Measurements from ENCODE around the gene CEP164. TPM values are rescaled to one million over a fixed set of nuclear protein-coding genes. Genes with fewer than 3 reads are reported as not detected.

The CEP164 gene
- total RNA-seq, 1 donor from 2014 or later = 21.6 TPM

DNA sequence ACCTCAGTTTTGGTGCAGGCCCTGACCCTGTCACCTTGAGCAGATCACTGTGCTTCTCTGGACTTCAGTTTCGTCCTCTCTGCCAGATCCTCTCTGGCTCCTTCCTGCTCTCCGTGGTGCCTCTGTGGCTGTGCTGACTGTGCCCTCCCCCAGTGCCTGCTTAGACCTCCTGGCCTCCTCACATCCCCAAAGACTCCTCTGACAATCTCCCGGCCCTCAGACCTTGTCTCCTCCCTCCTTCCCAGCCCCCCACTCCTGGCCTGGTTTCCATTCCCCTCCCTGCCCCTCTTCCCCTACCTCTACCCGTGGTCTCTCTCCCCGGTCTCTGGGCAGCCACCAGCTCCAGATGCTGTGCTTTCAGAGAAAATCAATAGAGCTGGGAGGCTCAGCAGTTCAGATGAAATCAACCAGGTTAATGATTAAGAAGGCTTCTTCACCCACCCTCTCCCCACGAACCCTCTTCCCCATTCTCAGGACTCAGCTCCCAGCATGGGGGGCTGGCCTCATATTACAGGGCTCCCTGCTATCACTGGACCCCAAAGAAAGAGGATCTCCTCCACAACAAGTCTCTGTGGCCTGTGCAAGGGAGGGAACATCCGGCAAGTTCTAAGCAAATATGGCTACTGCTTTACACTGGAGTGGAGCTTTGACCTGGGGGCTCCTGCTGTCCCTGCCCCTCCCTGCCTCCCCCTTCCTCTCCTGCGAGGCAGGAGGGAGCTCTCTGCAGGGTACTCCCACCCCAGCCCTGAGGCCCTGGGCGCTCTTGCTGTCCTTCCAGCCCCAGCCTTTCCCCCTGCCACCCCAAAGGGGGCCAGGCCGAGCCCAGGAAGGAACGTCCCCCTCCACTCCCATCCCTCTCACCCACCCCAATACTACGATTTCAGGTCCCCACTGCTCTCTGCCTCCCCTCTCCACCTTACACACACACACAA, 28.0 kb upstream of the CEP164 start:
- Histone ChIP-seq H3K27ac (peak overlapping the region; percentile 60), H3K9me3 (no peaks in the 10 kb centered on the region), H3K36me3 (peaks cover 0 to 6% of the 10 kb centered on the region in 2 donors), H3K4me1 (peaks cover 20% of the 10 kb centered on the region), H3K27me3 (no peaks in the 10 kb centered on the region), H3K4me3 (peak overlapping the region; percentile 27 to 29)
- intact Hi-C loops (cut with DNase I) = no loop called here
- no peak for TF ChIP-seq POLR2A (IDR thresholded peaks at IDR 0.05)
- TF ChIP-seq POLR2AphosphoS5 (IDR thresholded peaks at IDR 0.05; ENCODE audit: insufficient read depth in 1 of 2, low read depth in 1 of 2) = no peak
- TF ChIP-seq, protein P1, sequence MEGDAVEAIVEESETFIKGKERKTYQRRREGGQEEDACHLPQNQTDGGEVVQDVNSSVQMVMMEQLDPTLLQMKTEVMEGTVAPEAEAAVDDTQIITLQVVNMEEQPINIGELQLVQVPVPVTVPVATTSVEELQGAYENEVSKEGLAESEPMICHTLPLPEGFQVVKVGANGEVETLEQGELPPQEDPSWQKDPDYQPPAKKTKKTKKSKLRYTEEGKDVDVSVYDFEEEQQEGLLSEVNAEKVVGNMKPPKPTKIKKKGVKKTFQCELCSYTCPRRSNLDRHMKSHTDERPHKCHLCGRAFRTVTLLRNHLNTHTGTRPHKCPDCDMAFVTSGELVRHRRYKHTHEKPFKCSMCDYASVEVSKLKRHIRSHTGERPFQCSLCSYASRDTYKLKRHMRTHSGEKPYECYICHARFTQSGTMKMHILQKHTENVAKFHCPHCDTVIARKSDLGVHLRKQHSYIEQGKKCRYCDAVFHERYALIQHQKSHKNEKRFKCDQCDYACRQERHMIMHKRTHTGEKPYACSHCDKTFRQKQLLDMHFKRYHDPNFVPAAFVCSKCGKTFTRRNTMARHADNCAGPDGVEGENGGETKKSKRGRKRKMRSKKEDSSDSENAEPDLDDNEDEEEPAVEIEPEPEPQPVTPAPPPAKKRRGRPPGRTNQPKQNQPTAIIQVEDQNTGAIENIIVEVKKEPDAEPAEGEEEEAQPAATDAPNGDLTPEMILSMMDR (IDR thresholded peaks at IDR 0.05) = no peak
- no peak for DNase-seq (ENCODE audit: extremely low spot score in 2 of 2)

DNA sequence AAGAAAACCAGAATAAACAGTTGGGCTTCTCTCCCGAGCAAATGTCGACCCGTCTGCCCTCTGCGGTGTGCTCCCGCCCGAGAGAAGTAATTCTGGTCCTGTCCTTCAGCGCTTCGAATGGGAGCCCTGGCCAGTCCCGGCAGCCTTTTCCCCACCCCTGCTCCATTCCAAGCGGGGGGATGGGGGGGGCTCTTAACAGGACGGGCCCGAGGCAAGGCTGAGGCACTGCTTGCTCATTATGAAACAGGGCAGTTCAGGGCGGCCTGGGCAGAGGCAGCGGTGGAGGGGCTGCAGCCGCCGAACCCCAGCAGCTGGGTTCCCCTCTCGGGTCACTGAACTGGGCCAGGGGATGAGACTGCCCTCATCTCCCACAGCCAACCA, 27.4 kb upstream of the CEP164 start:
- peak overlapping the region; percentile 60 for H3K27ac ChIP-seq
- TF ChIP-seq, protein P1 (IDR thresholded peaks at IDR 0.05) = no peak
- TF ChIP-seq POLR2A (IDR thresholded peaks at IDR 0.05) = no peak
- peak in 1 of 2 donors; percentile 41 for TF ChIP-seq POLR2AphosphoS5 (IDR thresholded peaks at IDR 0.05; ENCODE audit: insufficient read depth in 1 of 2, low read depth in 1 of 2)
- H3K27me3 ChIP-seq = no peaks in the 10 kb centered on the region
- DNase-seq (ENCODE audit: extremely low spot score in 2 of 2) = no peak
- H3K4me3 ChIP-seq = peak overlapping the region; percentile 27 to 29
- peaks cover 0 to 1% of the 10 kb centered on the region in 2 donors for H3K36me3 ChIP-seq
- no peaks in the 10 kb centered on the region for H3K9me3 ChIP-seq
- H3K4me1 ChIP-seq = peaks cover 20% of the 10 kb centered on the region
- intact Hi-C loops (cut with DNase I) = no loop called here

DNA sequence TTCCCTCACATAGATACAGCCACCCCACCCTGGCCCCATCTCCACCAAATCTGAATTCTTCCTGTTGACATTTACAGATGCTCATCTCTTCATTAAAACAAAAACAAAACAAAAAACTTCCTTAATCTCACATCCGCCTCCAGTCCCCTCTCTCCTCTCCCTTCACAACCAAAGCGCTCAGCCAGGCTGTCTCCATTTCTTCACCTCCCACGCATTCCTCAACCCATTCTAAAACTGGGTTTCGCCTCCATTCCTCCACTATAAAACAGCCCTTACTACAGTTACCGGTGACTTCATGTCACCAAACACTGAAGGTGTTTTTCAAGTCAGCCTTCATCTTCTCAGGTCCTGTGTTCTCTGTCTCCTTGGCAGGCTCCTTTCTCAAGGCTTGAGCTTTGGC, 26.9 kb upstream of the CEP164 start:
- DNase-seq (ENCODE audit: extremely low spot score in 2 of 2) = no peak
- no peaks in the 10 kb centered on the region for H3K36me3 ChIP-seq
- H3K4me3 ChIP-seq = peak overlapping the region in 1 of 2 donors; percentile 27
- no peaks in the 10 kb centered on the region for H3K27me3 ChIP-seq
- H3K4me1 ChIP-seq = peaks cover 20% of the 10 kb centered on the region
- peak overlapping the region; percentile 33 for H3K27ac ChIP-seq
- intact Hi-C loops (cut with DNase I) = no loop called here
- TF ChIP-seq, protein P1 (IDR thresholded peaks at IDR 0.05) = no peak
- TF ChIP-seq POLR2AphosphoS5 (IDR thresholded peaks at IDR 0.05; ENCODE audit: insufficient read depth in 1 of 2, low read depth in 1 of 2) = no peak
- no peak for TF ChIP-seq POLR2A (IDR thresholded peaks at IDR 0.05)
- no peaks in the 10 kb centered on the region for H3K9me3 ChIP-seq

DNA sequence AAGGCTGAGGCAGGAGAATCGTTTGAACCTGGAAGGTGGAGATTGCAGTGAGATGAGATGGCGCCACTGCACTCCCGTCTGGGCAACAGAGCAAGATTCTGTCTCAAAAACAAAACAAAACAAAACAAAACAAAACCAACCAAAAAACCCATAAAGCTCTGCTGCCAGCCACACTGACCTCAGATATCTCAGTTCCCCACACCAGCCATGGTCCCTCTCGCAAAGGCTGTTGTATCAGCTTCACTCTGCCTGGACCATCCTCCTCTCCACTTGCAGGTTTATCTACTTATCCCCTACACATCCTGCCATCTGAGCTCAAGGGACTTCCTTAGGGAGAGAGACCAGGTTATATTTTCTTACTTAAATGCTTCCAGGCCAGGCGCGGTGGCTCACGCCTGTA, 25.4 kb upstream of the CEP164 start:
- H3K36me3 ChIP-seq = no peaks in the 10 kb centered on the region
- H3K27me3 ChIP-seq = no peaks in the 10 kb centered on the region
- peaks cover 20% of the 10 kb centered on the region for H3K4me1 ChIP-seq
- no peak for TF ChIP-seq POLR2AphosphoS5 (IDR thresholded peaks at IDR 0.05; ENCODE audit: insufficient read depth in 1 of 2, low read depth in 1 of 2)
- TF ChIP-seq POLR2A (IDR thresholded peaks at IDR 0.05) = no peak
- TF ChIP-seq, protein P1 (IDR thresholded peaks at IDR 0.05) = no peak
- intact Hi-C loops (cut with DNase I) = no loop called here
- no peak for DNase-seq (ENCODE audit: extremely low spot score in 2 of 2)
- no peak overlapping the region for H3K27ac ChIP-seq
- no peak overlapping the region for H3K4me3 ChIP-seq
- H3K9me3 ChIP-seq = no peaks in the 10 kb centered on the region

DNA sequence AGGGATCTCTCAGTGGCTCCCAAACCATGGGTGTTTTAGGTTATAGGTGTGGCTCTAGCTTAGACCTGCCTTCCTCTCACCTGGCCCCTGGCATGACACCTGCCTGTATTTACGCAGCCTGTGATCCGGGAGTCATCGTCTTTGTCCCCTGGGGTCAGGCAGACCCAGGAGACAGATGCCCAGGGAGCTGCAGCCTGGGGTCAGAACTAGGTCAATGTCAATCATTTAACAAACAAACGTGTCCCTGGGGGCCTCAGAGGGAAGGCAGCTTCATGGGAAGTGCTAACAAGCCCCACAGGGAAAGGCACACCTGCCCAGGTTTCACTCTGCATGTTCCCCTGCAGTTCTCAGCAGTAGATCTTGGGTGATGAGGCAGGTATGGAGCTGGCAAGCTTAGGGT, 24.6 kb upstream of the CEP164 start:
- Histone ChIP-seq H3K9me3 (no peaks in the 10 kb centered on the region), H3K27me3 (no peaks in the 10 kb centered on the region), H3K27ac (no peak overlapping the region), H3K4me1 (peaks cover 20% of the 10 kb centered on the region), H3K36me3 (no peaks in the 10 kb centered on the region), H3K4me3 (no peak overlapping the region)
- TF ChIP-seq POLR2AphosphoS5 (IDR thresholded peaks at IDR 0.05; ENCODE audit: insufficient read depth in 1 of 2, low read depth in 1 of 2) (no peak), POLR2A (IDR thresholded peaks at IDR 0.05) (no peak)
- TF ChIP-seq, protein P1 (IDR thresholded peaks at IDR 0.05) = no peak
- DNase-seq (ENCODE audit: extremely low spot score in 2 of 2) = no peak
- intact Hi-C loops (cut with DNase I) = no loop called here

Data from vagina (tissue), 2 donors.